T-helper 17 cell (primary cell): ENCODE data around the gene ZFHX3. TPM values are rescaled to one million over a fixed set of nuclear protein-coding genes. Genes with fewer than 3 reads are reported as not detected.

ENCODE experiments used
- ATAC-seq: fragments of 150-1000 bp; cut with Tn5 transposase; 2 replicates; pipeline ENCODE4 v1.10.0; 2021; ENCODE audit warnings: mild to moderate bottlenecking, moderate library complexity
- DNase-seq, 3 donors: peaks; one replicate each; pipeline versions ENCODE4 v3.0.0 to v3.0.0-alpha.2; 2020 to 2021
- H3K9me3 ChIP-seq: one replicate; pipeline ENCODE4 v1.7.0; 2013; ENCODE audit warnings: low read length, mild to moderate bottlenecking; ENCODE audit not compliant: control insufficient read depth, poor library complexity, severe bottlenecking
- H3K27ac Mint-ChIP-seq: one replicate; pipeline ENCODE4 v1.8.0; 2022; ENCODE audit warnings: mild to moderate bottlenecking, moderate library complexity, mixed read lengths
- H3K27me3 Mint-ChIP-seq: one replicate; pipeline ENCODE4 v1.8.0; 2022; ENCODE audit warnings: mixed read lengths
- H3K36me3 Mint-ChIP-seq: one replicate; pipeline ENCODE4 v1.8.0; 2022; ENCODE audit warnings: low read depth, mixed read lengths
- H3K4me1 Mint-ChIP-seq: one replicate; pipeline ENCODE4 v1.8.0; 2022; ENCODE audit warnings: mild to moderate bottlenecking, mixed read lengths
- H3K4me3 Mint-ChIP-seq: one replicate; pipeline ENCODE4 v1.8.0; 2022; ENCODE audit warnings: mild to moderate bottlenecking, moderate library complexity, mixed read lengths
- total RNA-seq, 4 donors: library from RNA in 2 of 4; stranded (reverse) in 2 of 4; gene quantifications; one replicate each; pipeline ENCODE4 v1.2.3 and lab custom pipeline; 2022 to 2026

ZFHX3 gene
- total RNA-seq, 2 donors from 2014 or later: 0.94 to 2.2 TPM

GRCh38 chr16:72753881-72754280, 294.0 kb downstream of the ZFHX3 start:
- ATAC-seq (no peak), DNase-seq (no peak)
- no peaks in the 10 kb centered on the region for H3K27me3 Mint-ChIP-seq
- no peaks in the 10 kb centered on the region for H3K36me3 Mint-ChIP-seq
- H3K9me3 ChIP-seq: no peaks in the 10 kb centered on the region
- H3K4me1 Mint-ChIP-seq: no peaks in the 10 kb centered on the region
- H3K27ac Mint-ChIP-seq: no peak overlapping the region
- H3K4me3 Mint-ChIP-seq: no peak overlapping the region

GRCh38 chr16:72752004-72752695, 295.8 kb downstream of the ZFHX3 start:
- Mint-ChIP-seq H3K27ac (no peak overlapping the region), H3K27me3 (no peaks in the 10 kb centered on the region), H3K4me1 (no peaks in the 10 kb centered on the region), H3K4me3 (no peak overlapping the region), H3K36me3 (no peaks in the 10 kb centered on the region)
- no peaks in the 10 kb centered on the region for H3K9me3 ChIP-seq
- no peak for DNase-seq
- no peak for ATAC-seq

GRCh38 chr16:72751076-72751475, 296.9 kb downstream of the ZFHX3 start:
- Mint-ChIP-seq H3K27ac (no peak overlapping the region), H3K27me3 (no peaks in the 10 kb centered on the region), H3K4me1 (no peaks in the 10 kb centered on the region), H3K36me3 (no peaks in the 10 kb centered on the region), H3K4me3 (no peak overlapping the region)
- DNase-seq (no peak), ATAC-seq (no peak)
- H3K9me3 ChIP-seq: no peaks in the 10 kb centered on the region

- no peak for DNase-seq
- Mint-ChIP-seq H3K36me3 (no peaks in the 10 kb centered on the region), H3K27me3 (no peaks in the 10 kb centered on the region), H3K4me1 (no peaks in the 10 kb centered on the region), H3K4me3 (no peak overlapping the region), H3K27ac (no peak overlapping the region)
- no peak for ATAC-seq
- no peaks in the 10 kb centered on the region for H3K9me3 ChIP-seq
Observed at GRCh38 chr16:72749091-72749490, 298.8 kb downstream of the ZFHX3 start.

GRCh38 chr16:72744076-72744793, 303.7 kb downstream of the ZFHX3 start:
- Mint-ChIP-seq H3K4me1 (no peaks in the 10 kb centered on the region), H3K27ac (no peak overlapping the region), H3K4me3 (no peak overlapping the region), H3K27me3 (no peaks in the 10 kb centered on the region), H3K36me3 (no peaks in the 10 kb centered on the region)
- H3K9me3 ChIP-seq: no peaks in the 10 kb centered on the region
- ATAC-seq (no peak), DNase-seq (no peak)

GRCh38 chr16:72743011-72743761, 304.7 kb downstream of the ZFHX3 start:
- no peaks in the 10 kb centered on the region for H3K36me3 Mint-ChIP-seq
- ATAC-seq (no peak), DNase-seq (no peak)
- H3K4me3 Mint-ChIP-seq: no peak overlapping the region
- H3K9me3 ChIP-seq: no peaks in the 10 kb centered on the region
- H3K27ac Mint-ChIP-seq: no peak overlapping the region
- H3K4me1 Mint-ChIP-seq: no peaks in the 10 kb centered on the region
- H3K27me3 Mint-ChIP-seq: no peaks in the 10 kb centered on the region

GRCh38 chr16:72740347-72740746, 307.6 kb downstream of the ZFHX3 start:
- no peak overlapping the region for H3K27ac Mint-ChIP-seq
- no peak for DNase-seq
- no peak for ATAC-seq
- no peaks in the 10 kb centered on the region for H3K27me3 Mint-ChIP-seq
- H3K4me1 Mint-ChIP-seq: no peaks in the 10 kb centered on the region
- H3K9me3 ChIP-seq: no peaks in the 10 kb centered on the region
- no peaks in the 10 kb centered on the region for H3K36me3 Mint-ChIP-seq
- no peak overlapping the region for H3K4me3 Mint-ChIP-seq

GRCh38 chr16:72739577-72739976, 308.4 kb downstream of the ZFHX3 start:
- Mint-ChIP-seq H3K27ac (no peak overlapping the region), H3K4me3 (no peak overlapping the region), H3K36me3 (no peaks in the 10 kb centered on the region), H3K4me1 (no peaks in the 10 kb centered on the region), H3K27me3 (no peaks in the 10 kb centered on the region)
- H3K9me3 ChIP-seq: no peaks in the 10 kb centered on the region
- ATAC-seq (no peak), DNase-seq (no peak)

GRCh38 chr16:72736074-72736473, 311.9 kb downstream of the ZFHX3 start:
- H3K4me1 Mint-ChIP-seq: no peaks in the 10 kb centered on the region

More at GRCh38 chr16:72736074-72736473, 311.9 kb downstream of the ZFHX3 start:
- Mint-ChIP-seq H3K27me3 (no peaks in the 10 kb centered on the region), H3K27ac (no peak overlapping the region), H3K4me3 (no peak overlapping the region), H3K36me3 (no peaks in the 10 kb centered on the region)
- ATAC-seq: no peak
- no peak for DNase-seq
- no peaks in the 10 kb centered on the region for H3K9me3 ChIP-seq
